ENCODE results near the gene ARHGEF39.

The ARHGEF39 gene

GRCh38 chr9:35674025-35674361 lies 9.0 kb upstream of the ARHGEF39 start:
- no peak for ATAC-seq

DNA sequence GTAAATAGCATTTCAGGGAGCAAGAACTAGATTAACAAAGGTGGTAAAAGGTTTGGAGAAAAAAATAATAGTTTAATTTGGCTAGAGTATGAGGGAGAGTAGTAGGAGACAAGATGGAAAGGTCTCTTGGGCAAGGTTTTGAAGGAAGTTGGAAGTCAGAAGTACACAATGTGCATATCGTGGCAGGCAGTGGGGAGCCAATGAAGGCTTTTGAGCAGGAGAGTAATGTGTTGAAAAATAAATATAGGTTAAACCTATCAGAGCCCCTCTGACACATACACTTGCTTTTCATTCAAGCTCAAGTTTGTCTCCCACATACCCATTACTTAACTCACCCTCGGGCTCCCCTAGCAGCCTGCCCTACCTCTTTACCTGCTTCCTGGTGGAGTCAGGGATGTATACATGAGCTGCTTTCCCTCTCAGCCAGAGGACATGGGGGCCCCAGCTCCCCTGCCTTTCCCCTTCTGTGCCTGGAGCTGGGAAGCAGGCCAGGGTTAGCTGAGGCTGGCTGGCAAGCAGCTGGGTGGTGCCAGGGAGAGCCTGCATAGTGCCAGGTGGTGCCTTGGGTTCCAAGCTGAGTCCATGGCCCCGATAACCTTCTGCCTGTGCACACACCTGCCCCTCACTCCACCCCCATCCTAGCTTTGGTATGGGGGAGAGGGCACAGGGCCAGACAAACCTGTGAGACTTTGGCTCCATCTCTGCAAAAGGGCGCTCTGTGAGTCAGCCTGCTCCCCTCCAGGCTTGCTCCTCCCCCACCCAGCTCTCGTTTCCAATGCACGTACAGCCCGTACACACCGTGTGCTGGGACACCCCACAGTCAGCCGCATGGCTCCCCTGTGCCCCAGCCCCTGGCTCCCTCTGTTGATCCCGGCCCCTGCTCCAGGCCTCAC lies 8.4 kb upstream of the ARHGEF39 start, which contains the start of gene CA9:
CA9 (plus strand) TSS at position 797 of the 893 bp plus-strand sequence; CDS start at position 829, 32 bp downstream.
- no peak for ATAC-seq

- no peak for ATAC-seq
Measured at GRCh38 chr9:35669331-35670145, 4.5 kb upstream of the ARHGEF39 start.

GRCh38 chr9:35667939-35668338 lies 2.9 kb upstream of the ARHGEF39 start:
- no peak for ATAC-seq

DNA sequence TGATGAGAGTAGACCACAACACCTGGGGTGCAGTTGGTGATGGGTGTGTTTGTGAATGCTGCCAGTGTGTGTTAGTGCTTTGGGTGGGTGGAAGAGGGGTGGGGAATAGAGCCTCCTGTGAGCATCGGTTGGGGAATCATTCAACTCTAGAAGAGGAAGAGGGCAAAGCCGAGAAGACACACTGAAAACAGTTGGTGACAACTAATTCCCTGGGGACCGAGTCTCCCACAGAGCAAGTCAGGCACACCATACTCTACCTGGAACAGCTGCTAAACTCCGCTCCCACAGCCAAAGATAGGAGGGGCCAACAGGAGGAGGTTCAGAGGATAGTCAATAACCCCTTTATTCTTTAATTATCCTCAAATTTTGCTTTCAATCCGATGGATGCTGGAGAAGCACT lies 1.6 kb upstream of the ARHGEF39 start:
- ATAC-seq, result no peak

GRCh38 chr9:35666045-35666444 lies 1.1 kb upstream of the ARHGEF39 start:
- ATAC-seq, result no peak

GRCh38 chr9:35665471-35665818 lies 450 bp upstream of the ARHGEF39 start:
- no peak for ATAC-seq

DNA sequence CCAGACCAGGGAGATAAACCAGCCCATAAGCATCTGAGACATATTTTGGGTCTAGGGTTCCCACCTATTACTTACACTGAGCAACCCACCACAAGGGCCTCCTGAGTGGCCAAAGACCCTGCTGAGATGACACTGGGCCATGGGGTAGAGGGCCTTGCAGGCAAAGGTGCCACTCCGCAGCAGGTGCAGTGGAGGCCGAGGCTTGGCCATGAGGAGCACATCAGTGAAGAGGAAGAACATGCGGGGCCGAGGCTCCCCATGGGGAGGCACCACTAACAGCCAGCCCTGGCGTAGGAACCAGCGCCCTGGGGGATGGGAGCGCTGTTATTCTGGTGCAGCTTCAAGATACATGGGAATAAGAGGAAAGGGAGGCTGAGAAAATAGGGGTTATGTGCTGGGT lies 2.6 kb downstream of the ARHGEF39 start:
- ATAC-seq, result no peak

DNA sequence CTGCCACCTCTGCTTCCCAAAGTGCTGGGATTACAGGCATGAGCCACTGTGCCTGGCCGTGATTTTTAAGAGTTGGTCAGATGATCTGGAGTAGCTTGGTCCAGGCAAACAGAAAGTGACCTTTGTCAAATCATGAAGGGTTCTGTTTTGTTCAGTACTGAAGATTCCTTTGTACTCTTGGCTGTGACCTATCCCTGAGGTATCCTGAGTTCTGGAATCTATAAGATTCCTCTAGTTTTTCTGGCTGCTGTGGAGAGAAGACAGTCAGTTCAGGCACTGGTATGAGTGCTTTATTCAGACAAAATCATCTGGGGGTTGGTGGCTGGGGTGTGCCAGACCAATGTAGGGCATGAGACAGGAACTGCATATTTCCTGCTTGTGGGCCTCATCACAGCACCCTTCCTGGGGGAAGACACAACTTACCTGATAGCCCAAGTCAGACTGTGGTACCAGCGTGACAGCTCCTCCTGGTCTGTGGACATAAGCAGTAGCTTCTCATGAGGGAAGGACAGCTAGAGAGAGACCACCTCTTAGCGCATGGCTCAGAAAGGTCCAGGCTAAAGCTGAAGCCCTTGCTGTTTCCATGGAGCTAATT lies 3.1 kb downstream of the ARHGEF39 start:
- ATAC-seq, result no peak

GRCh38 chr9:35660966-35661415 lies 4.0 kb downstream of the ARHGEF39 start:
- ATAC-seq, result no peak

- no peak for ATAC-seq
Measured at GRCh38 chr9:35659340-35659739, 5.7 kb downstream of the ARHGEF39 start.

- ATAC-seq, result no peak
Measured at GRCh38 chr9:35658968-35659220, 6.1 kb downstream of the ARHGEF39 start.

DNA sequence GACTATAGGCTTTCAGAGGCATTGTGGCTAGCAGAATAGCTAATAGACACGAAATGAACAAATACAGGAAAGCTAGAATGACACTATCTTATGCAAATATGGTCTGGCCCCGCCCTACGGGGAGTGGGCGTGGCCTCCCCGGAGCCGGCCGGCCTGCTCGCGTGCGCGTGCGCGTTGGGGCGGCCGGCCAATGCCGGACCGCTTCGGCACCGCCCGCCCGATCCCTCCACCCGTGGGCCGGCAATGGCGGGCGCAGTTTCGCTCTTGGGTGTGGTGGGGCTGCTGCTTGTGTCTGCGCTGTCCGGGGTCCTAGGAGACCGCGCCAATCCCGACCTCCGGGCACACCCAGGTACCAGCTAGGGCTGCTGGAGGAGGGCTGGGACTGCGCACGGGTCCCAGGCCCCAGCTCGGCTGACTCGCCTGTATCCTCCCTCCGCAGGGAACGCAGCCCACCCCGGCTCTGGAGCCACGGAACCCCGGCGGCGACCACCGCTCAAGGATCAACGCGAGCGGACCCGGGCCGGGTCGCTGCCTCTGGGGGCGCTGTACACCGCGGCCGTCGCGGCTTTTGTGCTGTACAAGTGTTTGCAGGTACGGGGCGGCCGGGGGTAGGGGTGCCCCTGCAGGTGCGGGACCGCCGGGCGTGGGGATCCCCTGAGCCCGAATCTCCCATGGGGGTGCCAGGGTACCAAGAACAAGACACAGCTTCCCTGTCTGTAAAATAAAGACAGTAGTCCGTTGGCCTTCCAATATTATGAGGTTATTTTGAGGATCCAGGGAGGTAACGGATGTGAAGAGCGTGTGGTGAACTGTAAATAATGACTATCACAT lies 6.6 kb downstream of the ARHGEF39 start, which contains the start of gene CCDC107:
CCDC107 (plus strand) TSS at position 156 of the 831 bp plus-strand sequence; CDS start at position 244, 88 bp downstream.
- peak; percentile 52 to 55 for ATAC-seq

- peak; percentile 95 to 96 for ATAC-seq
Measured at GRCh38 chr9:35657546-35658136, 7.4 kb downstream of the ARHGEF39 start, which contains the start of gene RMRP. Gene RMRP (minus strand): TSS chr9:35658019.

GRCh38 chr9:35656831-35657545 lies 8.0 kb downstream of the ARHGEF39 start:
- ATAC-seq, result no peak

GRCh38 chr9:35656348-35656747 lies 8.6 kb downstream of the ARHGEF39 start:
- no peak for ATAC-seq

DNA sequence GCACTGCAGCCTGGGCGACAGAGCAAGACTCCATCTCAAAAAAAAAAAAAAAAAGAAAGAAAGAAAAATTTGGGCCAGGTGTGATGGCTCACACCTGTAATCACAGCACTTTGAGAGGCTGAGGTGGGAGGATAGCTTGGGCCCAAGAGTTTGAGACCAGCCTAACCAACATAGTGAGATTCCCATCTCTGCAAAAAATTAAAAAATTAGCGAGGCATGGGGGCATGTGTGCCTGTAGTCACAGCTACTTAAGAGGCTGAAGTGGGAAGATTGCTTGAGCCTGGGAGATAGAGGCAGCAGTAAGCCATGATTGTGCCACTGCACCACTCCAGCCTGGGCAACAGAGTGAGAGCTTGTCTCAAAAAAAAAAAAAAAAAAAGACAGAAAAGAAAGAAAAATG lies 11.4 kb downstream of the ARHGEF39 start:
- ATAC-seq, result no peak

GRCh38 chr9:35652829-35653209 lies 12.2 kb downstream of the ARHGEF39 start:
- no peak for ATAC-seq

- no peak for ATAC-seq
Measured at GRCh38 chr9:35651956-35652828, 12.8 kb downstream of the ARHGEF39 start.
